ENCODE measurements around the gene SNX4.

DNA sequence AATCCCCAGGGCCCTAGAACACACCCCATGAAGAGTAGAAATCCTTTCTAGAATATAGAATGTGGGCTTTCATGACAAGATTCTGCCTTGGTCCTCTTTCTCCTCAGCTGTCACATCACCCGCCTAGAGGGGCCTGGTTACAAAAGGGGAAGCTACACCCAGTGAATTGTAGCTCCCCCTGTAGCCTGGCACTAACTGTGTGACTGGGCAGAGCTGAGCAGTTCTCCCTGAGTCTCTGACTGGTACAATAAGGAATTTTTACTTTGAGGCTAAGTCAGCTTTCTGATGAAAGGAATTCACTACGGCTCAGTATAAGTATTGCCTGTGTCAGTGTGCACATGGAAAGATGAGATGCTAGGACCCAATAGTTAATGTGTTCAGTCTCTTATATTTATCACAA lies 116.2 kb downstream of the SNX4 start:
- TF ChIP-seq EZH2 (IDR thresholded peaks at IDR 0.05; ENCODE audit: borderline replicate concordance, low read depth, low read length, severe bottlenecking) (no peak), CTCF (IDR thresholded peaks at IDR 0.05; ENCODE audit: borderline replicate concordance, extremely low read depth, low read length, poor library complexity, severe bottlenecking) (no peak)
